Esophagus muscularis mucosa (tissue), 3 donors: Measurements from ENCODE around the gene CTBP1.

Experiments used
- POLR2AphosphoS5 ChIP-seq, 2 donors: sonication (generic); formaldehyde crosslinking; IDR thresholded peaks; one replicate each; pipeline ENCODE4 v1.6.1; 2017; ENCODE audit warnings: antibody characterized with exemption in 2 of 2
- TF ChIP-seq, protein P1 (sequence below), 3 experiments: fragments of 200-600 bp in 2 of 3; fragments of 450-650 bp in 1 of 3; sonication (generic) in 2 of 3; IDR thresholded peaks; one replicate each; pipeline ENCODE4 v1.5.1; 2017 to 2019; ENCODE audit warnings: antibody characterized with exemption in 3 of 3, mild to moderate bottlenecking in 2 of 3, moderate library complexity in 1 of 3

DNA sequence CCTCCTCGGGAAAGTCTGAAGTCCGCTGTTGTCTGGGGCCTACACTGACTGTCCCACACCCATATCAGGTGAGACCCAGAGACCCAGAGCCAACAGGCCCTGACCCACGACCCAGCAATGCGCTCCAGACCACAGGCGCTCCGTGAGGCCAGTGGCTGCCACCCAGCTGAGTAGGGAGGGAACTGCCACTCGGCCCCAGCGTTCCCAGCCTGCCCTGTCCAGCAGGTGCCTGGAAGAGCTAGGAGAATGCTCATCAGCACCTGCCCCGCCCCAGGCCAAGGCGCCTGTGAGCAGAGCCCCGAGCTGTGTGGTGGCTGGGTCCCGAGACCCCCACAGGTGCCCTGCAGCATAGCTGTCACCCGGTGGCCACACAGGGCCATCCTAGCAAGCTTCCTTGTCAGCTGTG is 79.2 kb downstream of the CTBP1 start:
- TF ChIP-seq, protein P1, sequence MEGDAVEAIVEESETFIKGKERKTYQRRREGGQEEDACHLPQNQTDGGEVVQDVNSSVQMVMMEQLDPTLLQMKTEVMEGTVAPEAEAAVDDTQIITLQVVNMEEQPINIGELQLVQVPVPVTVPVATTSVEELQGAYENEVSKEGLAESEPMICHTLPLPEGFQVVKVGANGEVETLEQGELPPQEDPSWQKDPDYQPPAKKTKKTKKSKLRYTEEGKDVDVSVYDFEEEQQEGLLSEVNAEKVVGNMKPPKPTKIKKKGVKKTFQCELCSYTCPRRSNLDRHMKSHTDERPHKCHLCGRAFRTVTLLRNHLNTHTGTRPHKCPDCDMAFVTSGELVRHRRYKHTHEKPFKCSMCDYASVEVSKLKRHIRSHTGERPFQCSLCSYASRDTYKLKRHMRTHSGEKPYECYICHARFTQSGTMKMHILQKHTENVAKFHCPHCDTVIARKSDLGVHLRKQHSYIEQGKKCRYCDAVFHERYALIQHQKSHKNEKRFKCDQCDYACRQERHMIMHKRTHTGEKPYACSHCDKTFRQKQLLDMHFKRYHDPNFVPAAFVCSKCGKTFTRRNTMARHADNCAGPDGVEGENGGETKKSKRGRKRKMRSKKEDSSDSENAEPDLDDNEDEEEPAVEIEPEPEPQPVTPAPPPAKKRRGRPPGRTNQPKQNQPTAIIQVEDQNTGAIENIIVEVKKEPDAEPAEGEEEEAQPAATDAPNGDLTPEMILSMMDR (IDR thresholded peaks at IDR 0.05), result no peak
- no peak for TF ChIP-seq POLR2AphosphoS5 (IDR thresholded peaks at IDR 0.05)
